ENCODE measurements around the gene DNAL1.

The DNAL1 gene

DNA sequence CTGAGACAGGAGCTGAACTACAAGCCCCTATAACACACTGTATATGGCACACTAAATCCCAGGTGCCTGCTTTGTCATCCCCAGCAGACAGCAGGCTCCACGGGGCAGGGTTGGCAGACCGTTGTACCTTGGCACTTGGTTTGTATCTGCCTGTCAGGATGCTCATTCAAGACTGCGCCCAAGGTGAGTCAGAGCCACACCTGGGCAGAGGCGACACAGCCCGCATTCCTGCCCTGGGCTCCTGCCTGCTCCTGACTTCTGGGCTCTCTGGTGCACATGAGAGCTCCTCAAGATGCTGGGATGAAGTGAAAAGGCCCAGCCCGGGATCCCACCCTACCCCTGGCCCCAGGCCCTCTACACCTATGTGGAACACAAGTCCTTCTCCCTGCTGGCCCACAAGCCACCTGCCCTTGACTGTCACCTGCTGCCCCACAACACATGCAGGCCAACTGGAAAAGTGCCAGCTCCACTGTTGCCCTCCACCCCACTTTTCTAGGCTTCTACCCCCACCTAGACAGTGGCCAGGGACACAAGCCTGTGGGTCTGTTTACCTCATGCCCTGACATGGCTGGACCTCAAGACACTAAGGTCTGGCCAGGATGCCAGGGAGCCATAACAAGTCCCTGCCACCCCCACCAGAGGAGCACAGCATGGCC lies 100.2 kb downstream of the DNAL1 start:
- no peak for DNase-seq

GRCh38 chr14:73745571-73746519 lies 101.1 kb downstream of the DNAL1 start:
- DNase-seq: peak; percentile 71

DNA sequence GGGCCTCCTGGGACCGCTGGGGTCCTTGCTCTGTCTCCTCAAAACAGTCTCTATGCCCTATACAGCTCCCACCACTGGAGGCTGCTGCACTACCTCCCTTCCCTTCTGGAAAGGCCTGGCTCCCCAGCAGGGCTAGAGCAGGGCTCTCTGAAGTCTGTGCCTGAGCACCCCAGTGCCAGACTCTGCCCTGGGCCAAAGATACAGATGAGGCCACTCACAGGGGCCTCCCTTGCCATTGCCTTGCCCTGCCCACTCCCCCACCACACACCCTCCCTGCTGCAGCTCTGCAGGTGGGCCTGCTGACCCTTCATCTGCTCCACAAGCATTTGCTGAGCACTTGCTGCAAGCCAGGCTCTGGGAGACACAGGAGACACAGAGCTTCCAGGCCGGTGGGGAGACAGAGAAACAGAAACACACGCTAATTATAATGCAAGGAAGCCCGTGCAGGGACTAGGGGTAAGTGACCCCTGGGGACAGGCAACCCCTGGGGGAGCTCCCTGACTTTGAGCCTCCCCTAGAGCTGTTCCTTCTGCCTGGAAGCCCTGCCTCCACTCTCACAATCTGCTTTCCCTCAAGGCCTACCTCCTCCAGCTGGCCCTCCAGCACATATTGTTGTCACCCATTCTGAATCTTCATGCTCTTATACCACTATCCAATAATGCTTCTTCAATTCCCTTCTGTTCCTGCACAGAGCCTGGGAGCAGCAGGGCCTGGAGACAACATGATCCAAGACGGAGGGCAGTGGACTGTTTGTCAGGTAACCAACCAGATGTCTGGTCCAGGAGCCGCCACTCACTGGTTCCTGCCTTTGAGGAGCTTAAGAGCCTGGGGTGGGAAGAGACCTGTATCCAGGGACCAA lies 102.0 kb downstream of the DNAL1 start:
- peak; percentile 91 for DNase-seq

DNA sequence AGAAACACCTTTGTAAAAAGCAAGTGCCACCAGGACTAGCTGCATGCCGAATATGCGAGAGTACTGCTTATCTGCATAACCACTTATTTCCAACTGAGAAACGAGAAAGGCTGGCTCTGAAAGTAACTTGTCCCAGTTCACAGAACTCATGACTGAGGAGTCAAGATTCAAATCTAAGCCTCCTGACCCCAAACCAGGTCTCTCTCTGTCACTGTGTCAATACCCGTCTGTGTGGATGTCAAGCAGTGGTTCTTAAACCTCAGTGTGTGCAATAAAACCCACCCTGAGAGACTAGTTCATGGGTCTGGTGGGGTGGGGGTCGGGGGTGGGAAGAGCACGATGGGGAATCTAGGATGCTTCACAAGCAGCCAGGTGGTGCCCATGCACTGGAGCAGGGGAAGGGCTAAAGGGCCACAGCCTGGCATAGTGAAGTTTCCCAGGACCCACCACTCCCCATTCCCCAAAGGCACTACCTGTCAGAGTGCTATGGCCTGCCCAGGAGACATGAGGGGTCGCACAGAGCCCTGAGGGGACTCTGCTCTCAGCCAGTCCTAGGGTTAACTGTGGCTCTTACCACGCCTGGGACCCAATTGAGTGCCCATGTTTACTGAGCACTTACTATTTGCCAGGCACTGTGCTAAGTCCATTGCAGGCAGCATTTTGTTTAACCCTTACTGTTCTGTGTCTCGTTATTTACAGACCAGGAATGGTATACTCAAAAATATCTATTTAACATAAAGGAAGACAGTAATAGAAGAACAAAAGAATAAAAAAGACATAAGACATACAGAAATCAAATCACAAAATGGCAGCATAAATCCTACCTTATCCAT lies 102.8 kb downstream of the DNAL1 start:
- no peak for DNase-seq

DNA sequence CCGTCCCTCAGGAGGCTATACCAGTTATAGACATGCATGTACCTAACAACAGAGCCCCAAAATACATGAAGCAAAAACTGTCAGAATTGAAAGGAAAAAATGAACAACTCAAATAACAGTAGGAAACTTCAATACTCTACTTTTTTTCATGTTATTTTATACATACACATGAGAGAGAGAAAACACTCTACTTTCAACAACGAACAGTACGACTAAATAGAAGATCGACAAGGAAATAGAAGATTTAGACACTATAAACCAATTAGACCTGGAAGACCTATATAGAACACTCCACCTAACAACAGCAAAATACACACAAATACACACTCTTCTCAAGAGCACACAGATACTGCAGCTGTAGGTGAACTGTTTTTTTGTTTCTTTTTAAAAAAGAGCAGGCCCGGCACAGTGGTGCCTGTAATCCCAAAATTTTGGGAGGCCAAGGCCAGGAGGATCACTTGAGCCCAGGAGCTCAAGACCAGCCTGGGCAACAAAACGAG lies 104.1 kb downstream of the DNAL1 start:
- no peak for DNase-seq

DNA sequence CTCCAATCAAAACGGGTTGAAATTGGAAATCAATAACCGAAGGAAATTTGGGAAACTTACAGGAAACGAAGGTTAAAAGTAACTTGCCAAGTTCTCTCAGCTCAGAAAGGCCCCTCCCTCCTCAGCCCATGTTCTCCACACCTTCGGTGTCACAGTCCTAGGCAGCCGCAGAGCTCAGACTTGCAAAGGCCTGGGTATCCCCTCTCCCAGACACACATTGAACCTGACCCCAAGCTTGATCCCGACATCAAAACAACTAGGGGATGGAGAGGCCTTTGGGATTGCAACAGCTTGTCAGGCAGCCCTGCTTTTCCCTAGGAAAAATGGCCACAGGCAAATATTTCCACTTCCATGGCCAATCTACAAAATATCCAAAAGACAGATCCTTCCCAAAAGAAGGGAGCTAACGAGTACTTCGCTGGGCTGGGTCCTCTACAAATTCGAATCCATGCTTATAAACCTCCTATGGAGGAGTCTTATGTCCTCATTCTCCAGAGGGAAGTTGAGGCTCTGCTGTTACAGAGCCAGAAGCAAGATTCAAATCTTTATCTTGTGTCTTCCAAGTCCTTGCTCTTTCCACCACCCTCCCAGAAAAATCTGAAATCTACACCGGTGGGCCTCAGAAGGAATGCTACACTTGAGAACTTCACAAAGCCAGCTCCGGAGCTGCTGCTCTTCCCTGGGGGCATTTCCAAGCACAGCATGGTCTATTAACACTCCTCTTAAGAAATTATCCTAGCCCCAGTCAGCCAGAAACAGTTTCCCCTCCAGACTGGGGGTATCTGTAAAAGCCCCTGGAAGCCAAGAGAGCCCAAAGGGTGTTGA lies 105.1 kb downstream of the DNAL1 start:
- no peak for DNase-seq

DNA sequence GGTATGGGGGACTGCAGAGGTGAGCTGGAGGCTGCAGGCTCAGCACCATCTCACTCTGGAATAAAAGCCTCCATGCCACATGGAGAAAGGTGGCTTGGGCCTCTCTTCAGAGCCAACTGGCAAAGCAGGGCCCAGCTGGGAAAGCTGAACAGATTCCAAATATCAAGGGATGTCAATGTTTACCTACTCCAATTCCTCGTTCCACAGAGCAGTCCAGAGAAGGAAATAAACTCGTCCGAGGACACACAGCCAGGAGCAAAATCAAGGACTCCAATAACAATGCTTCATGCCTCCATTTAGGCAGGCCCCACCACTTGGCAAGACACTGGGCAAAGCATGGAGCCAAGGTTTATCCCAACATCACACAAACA lies 105.7 kb downstream of the DNAL1 start:
- DNase-seq: no peak

DNA sequence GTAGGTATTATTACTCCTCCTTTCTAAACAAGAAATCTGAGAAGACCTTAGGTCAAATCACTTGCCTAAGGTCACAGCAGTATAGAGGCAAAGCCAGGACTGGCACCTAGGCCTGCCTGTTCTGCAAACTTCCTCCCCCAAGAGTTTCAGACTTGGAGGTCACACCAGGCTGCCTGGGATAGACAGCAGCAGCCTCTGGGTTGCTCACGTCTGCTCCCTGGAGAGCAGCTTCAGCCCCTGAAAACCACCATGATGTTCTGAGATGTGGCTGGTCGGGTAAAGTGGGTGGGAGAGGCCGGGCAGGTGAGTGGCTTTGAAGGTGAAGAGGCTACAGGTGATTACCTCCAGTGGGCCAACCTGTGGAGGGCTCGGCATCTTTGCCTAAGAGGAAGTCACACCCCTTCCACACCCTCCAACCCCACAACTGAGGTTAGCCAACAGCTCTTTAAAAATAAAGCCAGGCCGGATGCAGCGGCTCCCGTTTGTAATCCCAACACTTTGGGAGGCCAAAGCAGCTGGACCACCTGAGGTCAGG lies 106.4 kb downstream of the DNAL1 start:
- no peak for DNase-seq

GRCh38 chr14:73752297-73752992 lies 107.7 kb downstream of the DNAL1 start:
- DNase-seq: no peak
